Measurements from ENCODE around the gene RNF149. TPM values are rescaled to one million over a fixed set of nuclear protein-coding genes. Genes with fewer than 3 reads are reported as not detected.

The RNF149 gene
- total and polyA plus RNA-seq, 10 donors, result 31.8 to 398 (median 211) TPM

GRCh38 chr2:101331202-101331601 is 22.7 kb upstream of the RNF149 start:
- Histone ChIP-seq H3K9me3 (peaks cover 0 to 2% (median under 1%) of the 10 kb centered on the region in 8 donors), H3K36me3 (no peaks in the 10 kb centered on the region), H3K4me3 (no peak overlapping the region), H3K4me1 (peaks cover 15 to 64% (median 42%) of the 10 kb centered on the region in 6 donors), H3K27me3 (replicated peaks in 1 of 7) (no peaks in the 10 kb centered on the region), H3K27ac (peak overlapping the region in 5 of 8 donors; percentile 37 to 93 (median 88))
- WGBS, 5 donors, result 74 to 93% (median 90%) methylated on average over 2 of the region's 2 CpGs
- no peak for DNase-seq
- TF ChIP-seq POLR2AphosphoS5 (IDR thresholded peaks at IDR 0.05) (no peak), POLR2A (IDR thresholded peaks at IDR 0.05) (no peak), CTCF (IDR thresholded peaks at IDR 0.05 in 8 of 11, conservative IDR thresholded peaks at IDR 0.05 in 3 of 11) (no peak)
- intact Hi-C loops (cut with DNase I; ENCODE audit: low total_unique reads), result no loop called here

GRCh38 chr2:101330253-101330933 is 21.9 kb upstream of the RNF149 start:
- Histone ChIP-seq H3K27me3 (replicated peaks in 1 of 7) (no peaks in the 10 kb centered on the region), H3K36me3 (no peaks in the 10 kb centered on the region), H3K27ac (peak overlapping the region; percentile 6 to 93 (median 82)), H3K4me3 (no peak overlapping the region), H3K9me3 (peaks cover 0 to 10% (median 8%) of the 10 kb centered on the region in 8 donors), H3K4me1 (peaks cover 15 to 64% (median 42%) of the 10 kb centered on the region in 6 donors)
- WGBS, 5 donors, result 58 to 67% (median 61%) methylated on average over 12 of the region's 12 CpGs
- peak; percentile 86 for DNase-seq
- TF ChIP-seq POLR2AphosphoS5 (IDR thresholded peaks at IDR 0.05) (peak; percentile 57 to 64 (median 62)), POLR2A (IDR thresholded peaks at IDR 0.05) (no peak)
- intact Hi-C loops (cut with DNase I; ENCODE audit: low total_unique reads), result no loop called here

GRCh38 chr2:101329026-101329425 is 20.5 kb upstream of the RNF149 start:
- 40 to 62% (median 55%) methylated on average over 4 of the region's 4 CpGs for WGBS, 5 donors
- H3K27ac ChIP-seq, result peak overlapping the region; percentile 49 to 93 (median 82)
- no peak for DNase-seq
- no peak for TF ChIP-seq POLR2AphosphoS5 (IDR thresholded peaks at IDR 0.05)
- no peak for TF ChIP-seq CTCF (IDR thresholded peaks at IDR 0.05 in 8 of 11, conservative IDR thresholded peaks at IDR 0.05 in 3 of 11)
- no peak for TF ChIP-seq POLR2A (IDR thresholded peaks at IDR 0.05)
- H3K4me3 ChIP-seq, result peak overlapping the region in 1 of 8 donors; percentile 51
- intact Hi-C loops (cut with DNase I; ENCODE audit: low total_unique reads), result no loop called here
- H3K4me1 ChIP-seq, result peaks cover 15 to 64% (median 42%) of the 10 kb centered on the region in 6 donors
- H3K36me3 ChIP-seq, result no peaks in the 10 kb centered on the region
- no peaks in the 10 kb centered on the region for H3K27me3 ChIP-seq (replicated peaks in 1 of 7)
- H3K9me3 ChIP-seq, result peaks cover 0 to 16% (median 12%) of the 10 kb centered on the region in 8 donors

- H3K27ac ChIP-seq, result peak overlapping the region; percentile 49 to 93 (median 82)
- no peak for DNase-seq
- H3K4me3 ChIP-seq, result peak overlapping the region in 1 of 8 donors; percentile 51
- H3K9me3 ChIP-seq, result peaks cover 0 to 16% (median 12%) of the 10 kb centered on the region in 8 donors
- H3K27me3 ChIP-seq (replicated peaks in 1 of 7), result no peaks in the 10 kb centered on the region
- 1 to 7% (median 3%) methylated on average over 3 of the region's 3 CpGs for WGBS, 5 donors
- H3K36me3 ChIP-seq, result no peaks in the 10 kb centered on the region
- TF ChIP-seq POLR2AphosphoS5 (IDR thresholded peaks at IDR 0.05), result peak in 2 of 3 donors; percentile 34 to 94
- TF ChIP-seq POLR2A (IDR thresholded peaks at IDR 0.05), result no peak
- peak in 2 of 11 experiments; percentile 11 to 15 for TF ChIP-seq CTCF (IDR thresholded peaks at IDR 0.05 in 8 of 11, conservative IDR thresholded peaks at IDR 0.05 in 3 of 11)
- H3K4me1 ChIP-seq, result peaks cover 15 to 64% (median 42%) of the 10 kb centered on the region in 6 donors
- intact Hi-C loops (cut with DNase I; ENCODE audit: low total_unique reads), result no loop called here
Observed at GRCh38 chr2:101328474-101329007, 20.0 kb upstream of the RNF149 start.
